HepG2 (cell line): Measurements from ENCODE around the gene CDC42SE2. TPM values are rescaled to one million over a fixed set of nuclear protein-coding genes. Genes with fewer than 3 reads are reported as not detected.

Source experiments
- ATAC-seq: fragments of 200-7000 bp; cut with Tn5 transposase; 3 replicates; pipeline ENCODE4 v1.9.1; 2020; ENCODE audit warnings: mild to moderate bottlenecking, moderate library complexity
- BruUV-seq: library from RNA; stranded (reverse); fragments of 400-500 nt; replicated peaks from 2 replicates; lab custom pipeline; 2021; lab: Mats Ljungman, UMichigan
- CTCF ChIA-PET: fragments of 300-600 bp; formaldehyde crosslinking; extraction: SDS; loops from one replicate; lab custom pipeline; 2021; ENCODE audit warnings: low total read pairs, inconsistent platforms, low intra/inter-chr PET ratio; lab: Yijun Ruan, JAX
- POLR2A ChIA-PET: fragments of 350-600 bp; sonication (Branson Sonifier 250); formaldehyde crosslinking; loops from one replicate; lab custom pipeline; 2020; ENCODE audit warnings: antibody characterized with exemption, inconsistent platforms; lab: Yijun Ruan, JAX
- DNase-seq: peaks from one replicate; pipeline ENCODE4 v3.0.0-alpha.2; 2015; ENCODE audit warnings: low spot score
- FAIRE-seq: peaks from 3 replicates; lab custom pipeline; 2011; peaks lifted over from hg19 to GRCh38; lab: Jason Lieb, UNC
- H2AFZ ChIP-seq: one replicate; pipeline ENCODE4 v1.6.1; 2011; ENCODE audit warnings: low read length, inconsistent platforms
- H3K27ac ChIP-seq: fragments of 300-600 bp; 3 replicates; pipeline ENCODE4 v1.8.0; 2011; ENCODE audit warnings: mixed run types, mild to moderate bottlenecking, mixed read lengths, low read length, inconsistent platforms; ENCODE audit not compliant: insufficient read depth; ENCODE audit errors: extremely low read length
- H3K27me3 ChIP-seq, 2 experiments: fragments of 200-600 bp in 1 of 2; 2 replicates in 1 of 2; 3 replicates in 1 of 2; pipeline versions ENCODE4 v1.6.0 to v1.8.0; 2011; ENCODE audit warnings: low read length in 2 of 2, mild to moderate bottlenecking in 2 of 2, moderate library complexity in 2 of 2, inconsistent platforms in 1 of 2; ENCODE audit not compliant: insufficient read depth in 2 of 2, control insufficient read depth in 1 of 2
- H3K36me3 ChIP-seq, 2 experiments: fragments of 200-600 bp in 1 of 2; replicated peaks in 1 of 2; 2 replicates in 1 of 2; 3 replicates in 1 of 2; pipeline versions ENCODE4 v1.5.1 to v1.8.0; 2011; ENCODE audit warnings: low read length in 2 of 2, inconsistent platforms in 1 of 2; ENCODE audit not compliant: insufficient read depth in 2 of 2, control insufficient read depth in 1 of 2
- H3K4me1 ChIP-seq: 2 replicates; pipeline ENCODE4 v1.5.1; 2012; ENCODE audit warnings: low read length, inconsistent platforms; ENCODE audit not compliant: insufficient read depth
- H3K4me2 ChIP-seq: 2 replicates; pipeline ENCODE4 v1.6.0; 2011; ENCODE audit warnings: low read depth, low read length, inconsistent platforms
- H3K4me3 ChIP-seq, 3 experiments: fragments of 200-600 bp in 1 of 3; sonication (generic), shearing (Covaris generic) in 1 of 3; replicated peaks in 1 of 3; 2 replicates each; pipeline ENCODE4 v1.5.1; 2011 to 2016; ENCODE audit warnings: low read length in 3 of 3, inconsistent platforms in 2 of 3, low read depth in 2 of 3, mild to moderate bottlenecking in 2 of 3, control low read depth in 1 of 3, mixed read lengths in 1 of 3; ENCODE audit not compliant: insufficient read depth in 1 of 3
- H3K79me2 ChIP-seq: one replicate; pipeline ENCODE4 v1.6.1; 2011; ENCODE audit warnings: low read length, inconsistent platforms; ENCODE audit not compliant: insufficient read depth
- H3K9ac ChIP-seq: 2 replicates; pipeline ENCODE4 v1.6.0; 2011; ENCODE audit warnings: mild to moderate bottlenecking, low read depth, low read length, inconsistent platforms; ENCODE audit not compliant: insufficient read depth
- H3K9me3 ChIP-seq: 2 replicates; pipeline ENCODE4 v1.5.1; 2012; ENCODE audit warnings: mild to moderate bottlenecking, low read length
- H4K20me1 ChIP-seq: 2 replicates; pipeline ENCODE4 v1.6.0; 2011; ENCODE audit warnings: inconsistent platforms, mild to moderate bottlenecking, low read length, moderate library complexity; ENCODE audit not compliant: insufficient read depth
- HOXD1 ChIP-seq: sonication (generic); formaldehyde crosslinking; IDR thresholded peaks from 2 replicates; pipeline ENCODE4 v1.5.0; 2020; ENCODE audit warnings: missing genetic modification reagents
- KLF16 ChIP-seq, 2 experiments: sonication (generic) in 1 of 2; formaldehyde crosslinking in 1 of 2; IDR thresholded peaks; 2 replicates each; pipeline versions ENCODE4 v1.6.1 to v1.8.0; 2016 to 2023; ENCODE audit warnings: missing genetic modification reagents in 2 of 2, missing compliant biosample characterization in 1 of 2
- MEIS1 ChIP-seq: sonication (generic); formaldehyde crosslinking; IDR thresholded peaks from 2 replicates; pipeline ENCODE4 v1.9.0; 2021; ENCODE audit warnings: mild to moderate bottlenecking, missing genetic modification reagents, moderate library complexity, borderline replicate concordance
- MZF1 ChIP-seq: sonication (generic); formaldehyde crosslinking; IDR thresholded peaks from 2 replicates; pipeline ENCODE4 v1.8.1; 2023; ENCODE audit warnings: mild to moderate bottlenecking, missing genetic modification reagents, borderline replicate concordance
- PRPF4 ChIP-seq: fragments of 200-400 bp; formaldehyde crosslinking; IDR thresholded peaks from 2 replicates; pipeline ENCODE4 v1.6.1; 2016; ENCODE audit warnings: low read length, low read depth; ENCODE audit not compliant: poor library complexity, severe bottlenecking
- SKI ChIP-seq: fragments of 450-650 bp; IDR thresholded peaks from one replicate; pipeline ENCODE4 v1.6.1; 2018; ENCODE audit warnings: mild to moderate bottlenecking; ENCODE audit not compliant: partially characterized antibody
- TFAP4 ChIP-seq: sonication (generic); IDR thresholded peaks from 2 replicates; pipeline ENCODE4 v1.6.1; 2016; ENCODE audit warnings: low read depth, borderline replicate concordance
- ZHX1 ChIP-seq: sonication (generic); formaldehyde crosslinking; IDR thresholded peaks from 2 replicates; pipeline ENCODE4 v1.8.1; 2022; ENCODE audit warnings: low read depth, mild to moderate bottlenecking, missing genetic modification reagents
- ZNF446 ChIP-seq: sonication (generic); formaldehyde crosslinking; IDR thresholded peaks from 2 replicates; pipeline ENCODE4 v1.5.0; 2020; ENCODE audit warnings: mild to moderate bottlenecking, missing genetic modification reagents
- ZNF691 ChIP-seq: sonication (generic); formaldehyde crosslinking; IDR thresholded peaks from 2 replicates; pipeline ENCODE4 v1.4.0; 2020; ENCODE audit warnings: missing genetic modification reagents, low read depth, mild to moderate bottlenecking, borderline replicate concordance
- WGBS: methylation state at CpG from one replicate; pipeline ENCODE4 v1.1.6; 2017; ENCODE audit warnings: low lambda C conversion rate; 5-methylcytosine and 5-hydroxymethylcytosine counted together
- in situ Hi-C: cut with HindIII; loops from 2 replicates; pipeline ENCODE4 v1.10.0; 2017; ENCODE audit warnings: low pct_unique_long_range_greater_than_20kb; ENCODE audit not compliant: extremely low pct_ligation_motif_present
- intact Hi-C: fragments of 100-400 bp; cut with micrococcal nuclease; formaldehyde crosslinking; loops from one replicate; pipeline ENCODE4 v1.10.0; 2022; ENCODE audit not compliant: unreplicated experiment
- polyA plus RNA-seq, 8 experiments: library from polyadenylated mRNA; depleted of rRNA in 3 of 8; stranded (reverse) in 7 of 8; unstranded in 1 of 8; fragments of >200 nt; fragmentation: Illumina TruSeq in 4 of 8; extraction: Trizol in 4 of 8; gene quantifications; 2 replicates each; pipeline versions ENCODE4 v1.2.1 to v1.2.3, GENCODE V29; 2011 to 2016; ENCODE audit warnings: low read depth in 4 of 8, missing spikeins in 1 of 8, mixed read lengths in 1 of 8; ENCODE audit not compliant: insufficient read depth in 1 of 8
- total RNA-seq, 5 experiments: library from RNA; depleted of rRNA; stranded (reverse); fragments of >200 nt; fragmentation: Illumina TruSeq; extraction: Trizol; gene quantifications; 2 replicates each; pipeline ENCODE4 v1.2.3, GENCODE V29; 2016; ENCODE audit warnings: low read depth in 1 of 5

The CDC42SE2 gene
- total and polyA plus RNA-seq, 2 of the 13 experiments (the other 11 are each of a cell fraction or from before 2014, with no cell fraction given), result 19.6 to 25.0 TPM

GRCh38 chr5:131369558-131369957 is 105.7 kb downstream of the CDC42SE2 start:
- Histone ChIP-seq H3K9me3 (no peaks in the 10 kb centered on the region), H3K27ac (no peak overlapping the region), H3K4me2 (no peak overlapping the region), H3K27me3 (no peaks in the 10 kb centered on the region), H3K4me1 (no peaks in the 10 kb centered on the region), H3K36me3 (no peaks in the 10 kb centered on the region), H2AFZ (no peak overlapping the region), H3K79me2 (peaks cover 2% of the 10 kb centered on the region), H4K20me1 (no peaks in the 10 kb centered on the region), H3K9ac (no peak overlapping the region), H3K4me3 (no peak overlapping the region)
- no TSS peak for BruUV-seq
- ChIA-PET POLR2A (no interaction called here), CTCF (no interaction called here)
- no peak for FAIRE-seq
- no peak for DNase-seq
- TF ChIP-seq ZNF691 (CRISPR knock-in tag) (no peak), ZNF446 (CRISPR knock-in tag) (no peak), KLF16 (CRISPR knock-in tag; IDR thresholded peaks at IDR 0.05) (no peak), MZF1 (CRISPR knock-in tag) (no peak), HOXD1 (no peak), SKI (no peak), MEIS1 (CRISPR knock-in tag) (no peak), TFAP4 (no peak), PRPF4 (no peak), ZHX1 (CRISPR knock-in tag) (no peak)
- intact Hi-C loops (no loop called here), in situ Hi-C loops (no loop called here)
- no peak for ATAC-seq
- 92% methylated on average over 1 of the region's 1 CpG for WGBS
